Small intestine (tissue), 7 donors: ENCODE results near the gene MBD2. TPM values are rescaled to one million over a fixed set of nuclear protein-coding genes. Genes with fewer than 3 reads are reported as not detected.
A peak's percentile ranks its signal among the peaks of the same experiment; 100 is the strongest.
"Not testable (repeated sequence)": the region's sequence is repeated elsewhere in the genome, so short reads cannot be mapped to it uniquely, and the experiment has no call there.

Source experiments
- DNase-seq, 2 donors: peaks; one replicate each; pipeline versions ENCODE4 v3.0.0 to v3.0.0-alpha.2; 2013
- FAIRE-seq: peaks from 2 replicates; lab custom pipeline; 2012; peaks lifted over from hg19 to GRCh38; lab: Jason Lieb, UNC
- H3K27ac ChIP-seq, 3 donors: one replicate each; pipeline ENCODE4 v1.5.1; 2013; ENCODE audit warnings: low read length in 2 of 3, mild to moderate bottlenecking in 2 of 3, control low read depth in 1 of 3, inconsistent platforms in 1 of 3, low read depth in 1 of 3, moderate library complexity in 1 of 3
- H3K27me3 ChIP-seq, 3 donors: one replicate each; pipeline ENCODE4 v1.6.1; 2013; ENCODE audit warnings: low read length in 3 of 3, inconsistent platforms in 1 of 3; ENCODE audit not compliant: control insufficient read depth in 3 of 3, insufficient read depth in 3 of 3
- H3K36me3 ChIP-seq, 3 donors: one replicate each; pipeline ENCODE4 v1.6.1; 2013; ENCODE audit warnings: low read length in 3 of 3, inconsistent platforms in 1 of 3, low read depth in 1 of 3, mild to moderate bottlenecking in 1 of 3, moderate library complexity in 1 of 3; ENCODE audit not compliant: control insufficient read depth in 3 of 3, insufficient read depth in 2 of 3
- H3K4me1 ChIP-seq, 3 donors: one replicate each; pipeline ENCODE4 v1.6.1; 2013; ENCODE audit warnings: low read length in 2 of 3, inconsistent platforms in 1 of 3, low read depth in 1 of 3, mild to moderate bottlenecking in 1 of 3, moderate library complexity in 1 of 3; ENCODE audit not compliant: control insufficient read depth in 3 of 3, insufficient read depth in 2 of 3
- H3K4me3 ChIP-seq, 3 donors: one replicate each; pipeline ENCODE4 v1.5.1; 2013; ENCODE audit warnings: low read length in 3 of 3, control low read depth in 1 of 3, inconsistent platforms in 1 of 3, low read depth in 1 of 3, mild to moderate bottlenecking in 1 of 3, moderate library complexity in 1 of 3
- H3K9me3 ChIP-seq, 2 donors: one replicate each; pipeline ENCODE4 v1.6.1; 2013; ENCODE audit warnings: low read depth in 1 of 2, low read length in 1 of 2; ENCODE audit not compliant: control insufficient read depth in 2 of 2, insufficient read depth in 1 of 2
- WGBS, 3 donors: extraction: QIAGEN DNeasy Blood & Tissue Kit; methylation state at CpG; one replicate each; pipeline ENCODE4 v1.1.7; 2013; 5-methylcytosine and 5-hydroxymethylcytosine counted together
- polyA plus RNA-seq, 4 donors: library from polyadenylated mRNA; stranded (reverse) in 3 of 4; unstranded in 1 of 4; fragments of 200-250 nt in 3 of 4; fragments of 120-200 nt in 1 of 4; gene quantifications; one replicate each; pipeline versions ENCODE4 v1.2.1 to v1.2.3, GENCODE V29; 2013
- donor health status: healthy with polysubstance abuse.
- donor health status: control.
- donor health status: control.
- donor health status: Bipolar disorder and iron deficiency.
- donor health status: healthy.

Gene MBD2
- polyA plus RNA-seq, 4 donors = 24.0 to 65.1 (median 36.9) TPM

DNA sequence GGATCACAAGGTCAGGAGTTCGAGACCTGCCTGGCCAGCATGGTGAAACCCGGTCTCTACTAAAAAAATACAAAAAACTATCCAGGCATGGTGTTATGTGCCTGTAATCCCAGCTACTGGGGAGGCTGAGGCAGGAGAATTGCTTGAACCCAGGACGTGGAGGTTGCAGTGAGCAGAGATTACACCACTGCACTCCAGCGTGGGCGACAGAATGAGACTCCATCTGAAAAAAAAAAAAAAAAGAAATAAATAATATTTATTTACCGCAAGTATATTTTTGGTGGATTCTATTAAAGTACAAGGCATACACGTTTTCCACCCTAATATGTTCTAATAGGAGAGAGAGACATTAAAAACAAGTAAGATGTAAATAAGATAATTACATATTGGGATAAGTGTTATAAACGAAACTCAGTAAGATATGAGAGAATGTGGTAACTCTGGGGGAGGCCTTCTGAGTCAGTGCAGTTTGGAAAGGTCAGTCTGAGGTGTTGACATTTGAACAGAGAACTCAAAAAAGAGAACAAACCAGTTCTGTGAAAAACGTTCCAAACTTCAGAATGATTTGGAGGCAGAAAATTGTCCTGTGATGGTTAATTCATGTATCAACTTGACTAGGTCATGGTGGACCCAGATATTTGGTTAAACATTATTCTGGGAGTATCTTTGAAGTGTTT lies 36.1 kb upstream of the MBD2 start:
- 68 to 76% (median 71%) methylated on average over 9 of the region's 9 CpGs for WGBS, 3 donors
- no peak for DNase-seq
- no peaks in the 10 kb centered on the region for H3K27me3 ChIP-seq
- H3K4me3 ChIP-seq = no peak overlapping the region
- FAIRE-seq = no peak
- no peaks in the 10 kb centered on the region for H3K36me3 ChIP-seq
- H3K9me3 ChIP-seq = no peaks in the 10 kb centered on the region
- peak overlapping the region in 1 of 3 donors; percentile 22 for H3K27ac ChIP-seq
- no peaks in the 10 kb centered on the region for H3K4me1 ChIP-seq

DNA sequence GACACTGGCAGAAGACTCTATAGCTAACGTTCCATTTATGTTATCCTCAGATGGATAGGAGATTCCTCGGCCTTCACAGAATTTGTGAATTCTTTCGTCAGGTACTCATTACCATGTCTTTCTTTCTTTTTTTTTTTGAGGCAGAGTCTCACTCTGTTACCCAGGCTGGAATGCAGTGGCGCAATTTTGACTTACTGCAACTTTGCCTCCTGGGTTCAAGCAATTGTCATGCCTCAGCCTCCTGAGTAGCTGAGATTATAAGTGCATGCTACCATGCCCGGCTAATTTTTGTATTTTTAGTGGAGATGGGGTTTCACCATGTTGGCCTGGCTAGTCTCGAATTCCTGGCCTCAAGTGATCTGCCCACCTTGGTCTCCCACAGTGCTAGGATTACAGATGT lies 33.3 kb upstream of the MBD2 start:
- not testable (repeated sequence) for H3K4me3 ChIP-seq, H3K27ac ChIP-seq, H3K9me3 ChIP-seq, H3K36me3 ChIP-seq, H3K27me3 ChIP-seq, H3K4me1 ChIP-seq, FAIRE-seq, DNase-seq
- WGBS, 3 donors = 80 to 93% (median 81%) methylated on average over 6 of the region's 6 CpGs

DNA sequence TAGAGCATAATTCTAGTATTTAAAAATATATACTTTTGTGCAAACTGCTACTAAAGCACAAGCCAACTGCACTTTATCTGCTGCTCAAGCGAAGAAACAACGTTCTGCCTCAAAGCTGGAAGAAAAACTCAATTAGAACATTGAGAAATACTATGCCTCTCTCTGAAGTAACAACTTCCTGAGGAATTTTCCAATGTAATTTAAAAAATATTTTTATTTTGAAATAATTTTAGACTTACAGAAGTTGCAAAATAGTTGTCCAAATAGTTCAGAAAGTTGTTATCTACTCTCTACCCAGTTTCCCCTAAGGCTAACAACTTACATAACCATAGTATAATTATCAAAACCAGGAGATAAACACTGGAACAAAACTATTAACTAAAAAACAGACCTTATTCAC lies 32.5 kb upstream of the MBD2 start:
- 70 to 88% (median 83%) methylated on average over 2 of the region's 2 CpGs for whole genome bisulfite sequencing, 3 donors
- DNase-seq (no peak), FAIRE-seq (no peak)

DNA sequence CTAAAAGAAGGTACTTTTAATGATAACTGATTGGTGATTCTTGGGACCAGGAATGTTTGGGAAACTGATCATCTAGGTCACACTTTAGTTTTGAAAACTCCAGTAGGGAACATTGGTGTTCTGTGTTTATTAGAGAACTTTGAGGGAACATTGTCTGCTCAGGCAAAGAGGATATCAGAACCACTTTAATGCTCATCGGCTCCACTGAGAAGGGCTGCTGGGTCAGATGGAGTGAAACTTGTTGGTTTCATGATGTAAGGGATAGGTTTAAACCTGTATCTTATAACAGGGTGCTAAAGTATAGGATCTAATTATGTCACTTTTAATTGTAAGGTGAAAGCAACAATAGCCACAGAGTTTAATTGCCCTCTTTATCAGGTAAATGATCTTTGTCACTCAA lies 30.7 kb upstream of the MBD2 start:
- Histone ChIP-seq H3K9me3 (no peaks in the 10 kb centered on the region), H3K27me3 (no peaks in the 10 kb centered on the region), H3K4me1 (peaks cover 0 to 5% (median 0%) of the 10 kb centered on the region in 3 donors), H3K4me3 (no peak overlapping the region), H3K36me3 (no peaks in the 10 kb centered on the region), H3K27ac (peak overlapping the region in 1 of 3 donors; percentile 80)
- DNase-seq = no peak
- 22 to 54% (median 28%) methylated on average over 1 of the region's 1 CpG for WGBS, 3 donors
- no peak for FAIRE-seq

More for the DNA sequence above, 32.5 kb upstream of the MBD2 start:
- Histone ChIP-seq H3K9me3 (no peaks in the 10 kb centered on the region), H3K27me3 (no peaks in the 10 kb centered on the region), H3K4me1 (peaks cover 0 to 5% (median 0%) of the 10 kb centered on the region in 3 donors), H3K36me3 (no peaks in the 10 kb centered on the region), H3K4me3 (no peak overlapping the region), H3K27ac (no peak overlapping the region)

DNA sequence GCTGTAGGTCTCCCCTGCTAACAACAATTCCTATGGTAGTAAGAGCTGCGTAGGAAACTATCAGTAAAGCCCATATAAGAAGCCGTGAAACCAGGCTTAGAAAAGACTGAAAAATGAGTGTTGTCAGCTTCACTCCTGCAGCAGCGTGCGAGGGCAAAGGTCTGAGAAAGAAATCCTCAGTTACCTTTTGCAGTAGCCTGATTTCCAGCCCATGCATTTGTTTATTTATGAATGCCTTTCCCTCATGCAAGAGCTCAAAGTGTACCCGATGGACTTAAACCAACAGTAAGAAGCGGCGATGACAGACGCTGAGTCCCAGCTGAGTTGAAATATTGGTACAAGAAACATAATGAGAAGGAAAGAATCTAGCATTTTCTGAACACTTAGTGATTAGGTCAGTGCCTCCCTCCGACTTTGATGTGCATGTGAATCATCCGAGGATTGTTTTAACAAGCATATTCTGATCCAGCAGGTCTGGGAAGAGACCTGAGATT lies 29.8 kb upstream of the MBD2 start:
- peak overlapping the region in 2 of 3 donors; percentile 14 to 80 for H3K27ac ChIP-seq
- H3K4me3 ChIP-seq = peak overlapping the region in 1 of 3 donors; percentile 24
- FAIRE-seq (no peak), DNase-seq (peak; percentile 76 to 85)
- WGBS, 3 donors = 8 to 41% (median 30%) methylated on average over 10 of the region's 10 CpGs
- no peaks in the 10 kb centered on the region for H3K36me3 ChIP-seq
- H3K9me3 ChIP-seq = no peaks in the 10 kb centered on the region
- peaks cover 0 to 5% (median 0%) of the 10 kb centered on the region in 3 donors for H3K4me1 ChIP-seq
- H3K27me3 ChIP-seq = no peaks in the 10 kb centered on the region

DNA sequence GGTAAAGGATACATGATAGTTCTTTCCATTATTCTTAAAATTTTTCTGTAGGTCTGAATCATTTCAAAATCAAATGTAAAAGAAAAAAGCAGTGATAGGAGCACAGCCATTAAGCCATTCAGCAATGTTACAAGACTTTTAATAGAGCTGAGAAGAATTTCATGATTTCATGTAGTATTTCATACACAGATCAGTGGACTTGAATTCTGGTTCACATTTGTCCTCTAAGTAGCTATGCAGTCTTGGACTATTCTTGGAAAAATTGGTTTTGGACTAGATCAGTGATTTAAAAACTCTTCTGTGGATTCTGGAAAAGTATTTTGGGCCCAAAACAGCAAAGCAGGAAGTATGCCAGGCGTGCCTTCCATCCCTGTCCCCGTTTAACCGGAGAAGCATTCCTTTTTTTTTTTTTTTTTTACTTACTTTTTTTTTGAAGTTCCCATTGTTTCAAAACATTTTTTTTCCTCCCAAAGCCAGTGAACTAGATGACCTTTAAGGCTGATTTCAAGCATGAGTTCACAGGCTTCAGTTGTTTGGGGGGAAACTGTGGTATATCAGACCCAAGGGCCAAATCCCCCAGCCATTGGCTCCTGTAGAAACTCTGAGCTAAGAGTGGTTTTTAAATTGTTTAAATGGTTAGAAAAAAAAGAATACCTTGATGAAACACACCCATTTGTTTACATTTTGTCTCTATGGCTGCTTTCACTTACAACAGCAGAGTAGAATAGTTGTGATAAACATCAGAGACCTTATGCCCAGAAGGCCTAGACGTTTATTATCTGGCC lies 27.3 kb upstream of the MBD2 start:
- no peak overlapping the region for H3K27ac ChIP-seq
- H3K4me1 ChIP-seq = peaks cover 0 to 7% (median 0%) of the 10 kb centered on the region in 3 donors
- WGBS, 3 donors = 35 to 61% (median 43%) methylated on average over 4 of the region's 4 CpGs
- H3K4me3 ChIP-seq = no peak overlapping the region
- no peaks in the 10 kb centered on the region for H3K9me3 ChIP-seq
- no peak for FAIRE-seq
- no peaks in the 10 kb centered on the region for H3K36me3 ChIP-seq
- no peak for DNase-seq
- no peaks in the 10 kb centered on the region for H3K27me3 ChIP-seq

DNA sequence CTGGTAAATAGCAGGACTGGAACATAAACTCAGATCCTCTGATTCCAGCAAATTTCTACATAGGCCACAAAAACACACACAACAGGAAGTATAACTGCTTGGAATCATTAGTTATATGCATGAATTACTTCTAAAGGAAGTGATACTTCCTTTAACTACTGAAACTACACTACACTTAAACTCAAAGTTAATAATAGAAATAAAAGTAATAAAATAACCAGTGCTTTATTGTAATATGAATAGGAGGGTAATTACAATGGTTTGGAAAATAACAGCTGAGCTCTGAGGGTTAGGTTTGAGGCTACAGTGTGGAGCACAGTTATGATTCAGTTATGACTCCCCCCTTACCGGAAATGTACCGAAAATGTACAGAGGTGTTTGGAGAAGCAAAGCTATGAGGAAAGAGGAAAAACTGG lies 26.4 kb upstream of the MBD2 start:
- FAIRE-seq (no peak), DNase-seq (no peak)
- Histone ChIP-seq H3K9me3 (no peaks in the 10 kb centered on the region), H3K4me3 (no peak overlapping the region), H3K36me3 (no peaks in the 10 kb centered on the region), H3K27me3 (no peaks in the 10 kb centered on the region), H3K27ac (no peak overlapping the region), H3K4me1 (peaks cover 0 to 7% (median 0%) of the 10 kb centered on the region in 3 donors)
- WGBS, 3 donors = 64 to 83% (median 77%) methylated on average over 2 of the region's 2 CpGs

DNA sequence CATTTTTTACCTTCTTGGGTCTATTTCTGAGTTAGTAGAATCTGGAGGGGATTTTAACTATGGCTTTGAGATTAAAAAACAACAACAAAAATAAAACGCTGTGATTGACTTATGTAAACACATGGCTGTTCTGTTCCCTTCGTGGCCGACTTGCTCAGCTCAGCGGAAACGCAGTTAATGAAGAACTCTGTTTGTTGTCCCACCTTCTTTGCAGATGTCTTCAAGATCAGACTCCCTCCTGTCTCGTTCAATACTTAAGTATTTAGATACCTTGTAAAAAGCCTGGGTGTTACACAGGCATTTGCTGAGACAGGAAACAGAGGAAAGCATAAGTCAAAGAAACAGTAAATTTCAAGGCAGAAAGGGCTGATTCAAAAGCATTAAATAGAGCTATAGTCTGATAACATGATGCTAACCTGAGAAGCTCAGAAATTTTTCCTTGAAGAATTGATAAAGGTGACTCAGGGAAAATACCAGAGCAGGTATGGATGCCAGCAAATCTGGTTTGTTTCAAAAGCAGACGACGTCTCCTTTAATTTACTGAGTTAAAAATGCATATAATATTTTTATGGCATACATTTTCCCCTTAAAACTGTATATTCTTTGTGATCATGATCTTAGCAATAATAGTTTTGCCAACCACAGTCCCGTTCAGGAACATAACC lies 23.2 kb upstream of the MBD2 start:
- no peak overlapping the region for H3K27ac ChIP-seq
- H3K9me3 ChIP-seq = no peaks in the 10 kb centered on the region
- no peak for DNase-seq
- H3K4me3 ChIP-seq = no peak overlapping the region
- FAIRE-seq = no peak
- H3K36me3 ChIP-seq = no peaks in the 10 kb centered on the region
- H3K27me3 ChIP-seq = no peaks in the 10 kb centered on the region
- WGBS, 3 donors = 64 to 82% (median 75%) methylated on average over 9 of the region's 9 CpGs
- H3K4me1 ChIP-seq = peaks cover 0 to 3% (median 0%) of the 10 kb centered on the region in 3 donors
